Dermis blood vessel endothelial cell (primary cell): ENCODE measurements around the gene TLK2. TPM values are rescaled to one million over a fixed set of nuclear protein-coding genes. Genes with fewer than 3 reads are reported as not detected.
"Not testable (repeated sequence)": the region's sequence is repeated elsewhere in the genome, so short reads cannot be mapped to it uniquely, and the experiment has no call there.

Experiments used
- DNase-seq: peaks from one replicate; pipeline ENCODE4 v3.0.0; 2010
- total RNA-seq: library from RNA; depleted of rRNA; stranded (reverse); fragments of >200 nt; gene quantifications from 2 replicates; pipeline ENCODE4 v1.2.3, GENCODE V29; 2014

The TLK2 gene
- total RNA-seq, 1 donor from 2014 or later = 54.3 TPM

DNA sequence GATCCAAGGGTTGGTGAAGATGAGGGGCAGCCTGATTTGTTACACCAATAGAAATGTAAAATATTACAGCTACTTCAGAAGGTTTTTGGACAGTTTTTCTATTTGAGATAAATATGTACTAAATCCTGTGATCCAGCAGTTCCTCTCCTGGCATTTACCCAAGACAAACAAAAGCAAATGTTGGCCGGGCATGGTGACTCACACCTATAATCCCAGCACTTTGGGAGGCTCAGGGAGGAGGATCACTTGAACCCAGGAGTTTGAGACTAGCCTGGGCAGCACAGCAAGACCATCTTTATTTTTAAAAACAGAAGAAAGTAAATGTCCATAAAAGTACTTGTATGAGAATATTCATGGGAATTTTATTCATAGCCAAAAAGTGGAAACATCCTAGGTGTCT is 84.0 kb downstream of the TLK2 start:
- DNase-seq = peak; percentile 77

DNA sequence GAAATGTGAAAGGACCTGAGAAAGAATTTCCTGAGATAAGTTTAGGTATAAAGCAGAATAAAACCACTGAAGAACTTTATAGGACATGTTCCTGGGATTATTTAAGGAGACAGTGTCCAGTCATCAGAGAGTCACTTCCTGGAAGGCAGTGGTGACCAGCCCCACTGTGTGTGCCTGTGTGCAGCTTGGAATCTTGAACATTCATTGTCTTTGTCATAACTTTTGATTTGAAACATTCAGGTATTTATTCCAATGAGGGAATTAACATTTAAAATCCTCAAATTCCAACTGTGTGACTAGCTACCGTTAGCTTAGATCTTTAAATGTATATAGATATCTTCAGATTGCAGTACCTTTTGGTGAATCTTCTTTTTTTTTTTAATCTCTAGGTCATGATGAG is 87.2 kb downstream of the TLK2 start:
- peak; percentile 74 for DNase-seq

DNA sequence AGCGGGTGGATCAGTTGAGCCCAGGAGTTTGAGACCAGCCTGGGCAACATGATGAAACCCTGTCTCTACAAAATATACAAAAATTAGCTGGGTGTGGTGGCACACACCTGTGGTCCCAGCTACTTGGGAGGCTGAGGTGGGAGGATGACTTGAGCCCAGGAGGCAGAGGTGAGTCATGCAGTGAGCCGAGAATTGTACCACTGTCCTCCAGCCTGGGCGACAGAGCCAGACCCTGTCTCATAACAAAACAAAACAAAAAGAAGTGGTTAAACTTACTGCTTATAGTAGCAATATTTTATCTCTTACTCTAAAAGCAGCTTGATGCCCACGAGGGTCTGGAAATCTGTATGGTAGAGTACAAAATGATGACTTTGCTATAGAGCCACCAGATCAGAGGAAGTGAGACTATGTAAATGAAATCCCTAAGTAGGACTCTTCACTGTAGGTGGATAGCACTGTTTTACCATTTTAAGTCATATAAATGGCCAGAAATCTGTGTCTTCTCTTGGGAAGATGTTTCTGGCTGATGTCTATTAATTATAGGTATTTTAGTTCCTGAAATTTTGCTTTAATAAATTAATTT is 88.5 kb downstream of the TLK2 start:
- no peak for DNase-seq

DNA sequence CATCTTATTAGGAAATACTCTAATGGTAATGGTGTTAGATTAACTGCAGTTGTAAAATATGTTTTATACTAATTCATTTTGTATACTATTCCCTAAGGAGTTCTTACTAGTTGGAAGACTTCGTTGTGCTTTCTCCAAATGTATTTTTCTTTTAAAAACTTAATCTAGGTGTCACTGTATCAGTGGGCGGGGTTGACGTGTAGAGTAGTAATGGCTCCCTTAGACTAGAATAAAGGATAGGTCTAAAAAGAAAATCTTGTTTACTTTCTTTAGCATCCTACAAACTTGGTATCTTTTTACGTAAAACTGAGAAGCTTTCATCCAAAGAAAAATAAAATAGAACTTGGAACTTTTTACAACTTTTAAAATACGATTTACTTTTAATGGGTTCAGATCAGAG is 93.9 kb downstream of the TLK2 start:
- DNase-seq = no peak

DNA sequence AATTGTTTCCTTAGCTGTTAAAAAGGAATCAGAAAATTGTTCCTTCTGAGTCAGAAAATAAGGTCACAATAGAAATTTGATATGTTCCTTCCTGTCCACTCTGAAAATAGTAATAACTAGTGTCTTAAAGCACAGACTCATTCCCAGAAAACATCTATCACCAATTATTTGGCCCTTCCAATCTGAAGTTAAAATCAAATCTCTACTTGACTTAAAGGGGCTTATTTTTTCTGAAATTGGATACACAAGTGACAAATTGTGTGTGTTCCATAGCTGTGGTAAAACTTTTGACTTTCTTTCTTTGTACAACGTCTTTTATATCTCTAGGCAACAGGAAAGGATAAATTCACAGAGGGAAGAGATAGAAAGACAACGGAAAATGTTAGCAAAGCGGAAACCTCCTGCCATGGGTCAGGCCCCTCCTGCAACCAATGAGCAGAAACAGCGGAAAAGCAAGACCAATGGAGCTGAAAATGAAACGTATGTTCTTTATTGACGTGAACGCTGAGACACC is 94.3 kb downstream of the TLK2 start:
- DNase-seq = peak; percentile 67

DNA sequence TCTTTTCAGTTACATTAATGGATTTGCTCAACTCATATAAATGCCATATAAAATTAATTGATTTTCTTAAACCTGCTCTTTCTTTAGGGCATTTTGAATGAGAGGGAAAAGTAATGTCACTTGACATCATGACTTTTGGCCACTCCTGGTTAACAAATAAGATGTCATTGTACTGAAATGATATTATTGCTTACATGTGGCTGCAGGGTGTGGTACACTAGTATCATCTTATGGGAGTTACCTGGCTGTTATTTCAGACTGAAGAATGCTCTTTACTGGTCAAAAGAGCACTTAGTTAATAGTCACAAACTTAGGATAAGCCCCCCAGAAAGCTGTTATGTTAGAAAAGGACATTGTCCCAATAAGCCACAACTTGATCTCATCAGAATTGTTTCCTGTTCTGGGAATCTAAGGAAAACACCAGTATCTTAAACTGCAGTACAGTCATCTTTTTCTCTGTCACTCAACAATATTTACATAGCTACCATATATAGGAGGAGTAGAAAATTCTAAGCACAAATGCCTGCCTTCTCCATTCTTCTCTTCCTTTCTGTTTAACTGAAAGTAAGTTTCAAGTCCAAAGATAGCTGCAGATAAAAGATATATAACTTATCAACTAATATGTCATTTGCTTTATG is 95.0 kb downstream of the TLK2 start:
- DNase-seq = peak; percentile 50

DNA sequence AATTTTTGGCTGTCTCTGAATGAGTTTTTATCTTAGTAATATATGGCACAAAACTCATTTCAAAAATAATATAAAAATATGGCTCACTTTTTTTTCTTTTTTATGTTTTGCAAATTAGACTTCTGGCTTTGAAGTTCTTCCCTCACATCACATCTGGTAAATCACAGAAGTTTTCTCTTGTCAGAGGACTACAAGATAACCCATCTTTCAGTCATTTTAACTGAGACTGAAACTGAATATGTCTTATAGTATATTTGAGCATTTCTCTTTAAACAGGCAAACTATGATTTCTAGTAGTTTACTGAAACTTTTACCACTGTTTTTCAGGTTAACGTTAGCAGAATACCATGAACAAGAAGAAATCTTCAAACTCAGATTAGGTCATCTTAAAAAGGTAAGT is 97.8 kb downstream of the TLK2 start:
- no peak for DNase-seq

DNA sequence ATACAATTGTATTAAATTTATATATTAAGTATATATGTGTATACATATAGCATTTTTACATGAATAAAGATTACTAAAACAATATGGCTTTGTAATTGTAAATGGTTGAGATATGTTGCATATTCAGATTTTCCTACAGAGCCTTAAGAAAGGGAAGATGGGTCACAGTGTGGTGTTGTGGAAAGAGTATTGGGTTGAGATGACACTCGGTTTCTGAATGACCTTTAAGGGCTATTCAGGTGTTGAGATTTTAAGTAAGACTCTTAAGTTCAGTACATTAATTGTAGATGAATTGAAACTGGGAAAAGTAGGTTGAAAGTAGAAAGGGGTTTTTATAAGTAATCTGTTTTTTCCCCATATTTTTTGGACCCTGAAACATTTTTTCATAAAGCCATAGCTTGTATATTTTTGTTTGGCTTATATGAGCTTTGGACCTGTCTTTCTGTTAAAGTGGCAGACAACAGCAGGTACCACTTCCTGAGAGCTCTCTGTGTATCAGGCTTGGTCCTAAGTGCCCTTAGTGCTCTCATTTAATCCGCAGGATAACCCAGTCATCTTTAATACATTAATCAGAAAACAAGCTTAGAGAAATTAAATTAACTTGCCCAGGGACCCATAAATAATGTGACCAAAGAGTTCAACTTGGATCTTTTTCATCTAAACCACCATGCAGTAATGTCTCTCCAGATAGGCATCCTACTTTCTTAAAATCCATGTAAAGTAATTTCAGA is 100.3 kb downstream of the TLK2 start:
- DNase-seq = no peak

DNA sequence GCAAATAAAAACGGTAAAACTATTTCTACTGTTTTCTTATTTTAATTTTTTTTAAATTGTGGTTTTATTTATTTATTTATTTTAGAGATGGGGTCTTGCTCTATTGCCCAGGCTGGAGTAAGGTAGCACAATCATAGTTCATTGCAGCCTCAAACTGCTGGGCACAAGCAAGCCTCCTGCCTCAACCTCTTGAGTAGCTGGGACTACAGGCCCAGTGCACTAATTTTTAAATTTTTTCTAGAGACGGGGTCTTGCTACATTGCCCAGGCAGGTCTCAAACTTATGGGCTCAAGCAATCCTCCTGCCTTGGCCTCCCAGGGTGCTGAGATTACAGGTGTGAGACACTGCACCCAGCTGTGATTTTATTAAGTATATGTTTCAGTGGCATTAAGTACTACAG is 102.3 kb downstream of the TLK2 start:
- no peak for DNase-seq

DNA sequence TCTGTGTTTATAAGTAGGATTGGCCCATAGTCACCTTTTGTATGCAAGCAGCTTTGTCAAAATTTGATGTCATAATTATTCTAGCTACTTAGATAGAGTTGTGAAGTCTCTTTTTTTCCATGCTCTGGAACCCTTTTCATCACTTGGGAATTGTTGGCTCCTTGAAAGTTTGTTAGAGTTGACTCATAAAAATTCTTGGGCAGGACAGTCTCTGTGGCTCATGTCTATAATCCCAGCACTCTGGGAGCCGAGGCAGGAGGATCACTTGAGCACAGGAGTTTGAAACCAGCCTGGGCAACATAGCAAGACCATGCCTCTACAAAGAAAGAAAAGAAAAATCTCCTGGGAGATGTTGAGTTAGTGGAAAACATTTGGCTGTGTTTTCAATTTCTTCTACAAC is 103.1 kb downstream of the TLK2 start:
- no peak for DNase-seq

DNA sequence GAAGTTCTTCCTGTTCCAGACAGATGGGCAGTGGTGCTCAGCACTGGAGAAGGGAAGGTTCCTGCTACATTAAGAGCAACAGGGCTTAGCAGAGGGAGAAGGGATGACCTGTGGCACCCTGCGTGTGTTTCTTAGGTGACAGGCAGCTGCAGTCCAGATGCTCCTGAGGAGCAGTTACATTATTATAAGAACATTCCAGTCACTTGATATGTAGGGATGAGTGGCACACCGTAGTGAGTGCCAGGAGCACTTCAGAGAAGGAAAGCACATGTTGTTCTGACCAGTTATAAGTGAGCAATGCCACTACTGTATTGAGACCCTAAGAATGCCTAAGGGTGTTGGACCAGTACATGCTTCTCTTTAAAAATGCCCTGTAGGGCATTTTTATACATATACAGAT is 108.9 kb downstream of the TLK2 start:
- no peak for DNase-seq

DNA sequence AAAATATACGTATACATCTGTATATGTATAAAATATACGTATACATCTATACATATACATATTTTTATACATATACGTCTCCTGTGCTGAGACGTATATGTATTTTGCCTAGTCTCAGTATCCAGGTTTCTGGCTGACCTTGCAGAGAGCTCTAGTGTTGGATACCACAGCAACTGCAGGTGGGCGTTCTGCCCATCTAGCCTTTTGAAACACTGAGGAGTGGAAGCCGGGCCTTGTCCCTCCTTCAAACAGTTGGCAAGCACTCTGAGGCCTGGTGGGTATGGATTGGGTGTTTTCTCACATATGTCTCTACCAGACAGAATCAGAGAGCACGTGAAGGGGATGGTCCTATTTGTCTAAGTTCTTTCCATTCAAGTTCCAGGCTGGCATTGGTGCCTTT is 109.5 kb downstream of the TLK2 start:
- DNase-seq = peak; percentile 12

DNA sequence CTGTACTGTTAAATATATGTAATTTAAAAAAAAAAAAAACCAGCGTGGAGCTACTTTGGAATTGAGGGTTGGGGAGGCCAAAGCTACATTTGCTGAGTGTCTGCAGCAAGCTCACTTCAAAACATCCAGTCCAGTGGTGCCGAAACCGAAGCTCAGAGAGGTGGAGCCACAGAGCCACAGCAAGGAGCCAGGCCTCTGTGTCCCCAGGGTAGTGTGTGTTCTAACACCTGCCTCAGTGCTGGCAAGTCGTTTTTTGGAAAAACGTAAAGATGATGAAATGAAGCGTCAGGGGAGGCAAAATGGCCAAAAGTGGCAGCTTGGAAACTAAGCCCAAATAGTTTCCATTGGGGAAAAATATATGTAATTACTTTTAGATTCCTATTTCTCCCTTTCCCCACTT is 112.7 kb downstream of the TLK2 start:
- DNase-seq = no peak

DNA sequence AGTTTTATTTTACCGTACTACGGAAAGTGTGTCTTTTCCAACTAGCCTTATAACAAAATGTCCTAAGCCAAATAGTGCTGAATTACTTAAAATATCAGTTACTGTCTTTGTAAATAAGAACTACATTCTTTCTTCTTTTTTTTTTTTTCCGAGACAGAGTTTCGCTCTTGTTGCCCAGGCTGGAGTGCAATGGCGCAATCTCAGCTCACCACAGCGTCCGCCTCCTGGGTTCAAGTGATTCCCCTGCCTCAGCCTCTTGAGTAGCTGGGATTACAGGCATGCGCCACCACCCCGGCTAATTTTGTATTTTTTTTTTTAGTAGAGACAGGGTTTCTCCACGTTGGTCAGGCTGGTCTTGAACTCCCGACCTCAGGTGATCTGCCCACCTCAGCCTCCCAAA is 113.2 kb downstream of the TLK2 start:
- not testable (repeated sequence) for DNase-seq

DNA sequence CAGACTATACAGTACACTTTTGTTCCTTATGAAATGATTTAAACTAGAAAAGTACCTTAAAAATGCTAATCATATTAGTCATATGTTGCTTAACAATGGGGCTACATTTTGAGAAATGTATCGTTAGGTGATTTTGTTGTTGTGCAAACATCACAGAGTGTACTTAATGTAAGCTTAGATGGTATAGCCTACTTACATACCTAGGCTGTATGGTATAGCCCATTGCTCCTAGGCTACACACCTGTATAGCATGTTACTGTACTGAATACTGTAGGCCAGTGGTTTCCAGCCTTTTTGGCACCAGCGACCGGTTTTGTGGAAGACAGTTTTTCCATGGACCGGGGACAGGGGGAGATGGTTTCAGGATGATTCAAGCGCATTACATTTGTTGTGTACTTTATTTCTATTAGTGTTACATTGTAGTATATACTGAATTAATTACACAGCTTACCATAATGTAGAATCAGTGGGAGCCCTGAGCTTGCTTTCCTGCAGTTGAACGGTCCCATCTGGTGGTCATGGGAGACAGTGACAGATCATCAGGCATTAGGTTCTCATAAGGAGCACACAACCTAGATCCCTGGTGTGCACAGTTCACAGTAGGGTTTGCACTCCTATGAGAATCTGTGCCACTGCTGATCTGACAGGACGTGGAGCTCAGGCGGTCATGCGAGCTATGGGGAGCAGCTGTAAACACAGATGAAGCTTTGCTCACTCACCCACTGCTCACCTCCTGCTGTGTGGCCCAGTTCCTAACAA is 113.9 kb downstream of the TLK2 start:
- peak; percentile 47 for DNase-seq

DNA sequence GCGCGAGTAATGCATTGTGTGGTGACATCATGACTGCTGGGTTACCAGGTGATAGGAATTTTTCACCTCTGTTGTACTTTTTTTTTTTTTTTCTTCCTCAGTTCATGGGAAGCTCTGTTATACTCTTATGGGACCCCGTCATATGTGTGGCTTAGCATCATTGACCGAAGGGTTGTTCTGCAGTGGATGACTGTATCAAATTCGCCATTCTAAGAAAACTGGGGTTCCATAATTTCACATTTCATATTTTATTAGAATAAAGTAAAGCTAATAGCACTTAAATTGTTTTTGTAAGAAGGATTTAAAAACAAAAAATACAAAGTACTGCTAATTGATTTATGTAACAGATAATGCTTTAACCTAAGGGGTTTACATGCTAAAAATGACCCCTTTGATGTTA is 116.9 kb downstream of the TLK2 start:
- no peak for DNase-seq

DNA sequence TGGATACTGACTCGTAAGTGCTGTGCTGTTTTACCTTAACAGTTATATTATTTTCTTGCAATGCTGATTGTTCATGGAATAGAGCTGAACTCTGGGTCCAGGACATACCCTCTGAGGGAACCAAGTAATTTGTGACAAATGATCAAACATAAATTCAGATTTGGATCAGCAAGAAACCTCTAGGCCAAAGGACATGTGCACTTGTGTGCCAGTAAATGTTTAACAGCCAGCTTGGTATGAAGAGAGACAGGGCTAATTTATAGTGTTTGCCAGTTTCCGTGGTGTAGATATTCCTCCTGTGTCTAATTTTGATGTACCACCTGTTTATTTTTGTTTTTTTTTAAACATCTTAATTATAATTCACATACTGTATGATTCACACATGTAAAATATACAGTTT is 118.0 kb downstream of the TLK2 start:
- DNase-seq = no peak

DNA sequence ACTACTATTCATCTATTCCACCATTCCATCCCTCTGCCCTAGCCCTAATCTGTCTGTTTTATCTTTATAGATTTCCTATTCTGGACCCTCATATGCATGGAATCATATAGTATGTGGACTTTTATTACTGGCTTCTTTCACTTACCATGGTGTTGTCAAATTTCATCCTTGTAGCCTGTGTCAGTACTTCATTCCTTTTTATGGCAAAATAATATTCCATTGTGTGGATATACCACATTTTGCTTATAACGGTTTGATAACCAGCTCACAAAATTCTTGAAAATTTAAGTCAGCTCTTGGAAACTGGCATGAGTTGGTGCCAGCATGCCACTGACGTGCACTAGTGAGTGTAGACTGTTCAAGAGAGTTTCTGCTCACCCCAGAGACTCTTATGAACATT is 118.5 kb downstream of the TLK2 start:
- DNase-seq = no peak

DNA sequence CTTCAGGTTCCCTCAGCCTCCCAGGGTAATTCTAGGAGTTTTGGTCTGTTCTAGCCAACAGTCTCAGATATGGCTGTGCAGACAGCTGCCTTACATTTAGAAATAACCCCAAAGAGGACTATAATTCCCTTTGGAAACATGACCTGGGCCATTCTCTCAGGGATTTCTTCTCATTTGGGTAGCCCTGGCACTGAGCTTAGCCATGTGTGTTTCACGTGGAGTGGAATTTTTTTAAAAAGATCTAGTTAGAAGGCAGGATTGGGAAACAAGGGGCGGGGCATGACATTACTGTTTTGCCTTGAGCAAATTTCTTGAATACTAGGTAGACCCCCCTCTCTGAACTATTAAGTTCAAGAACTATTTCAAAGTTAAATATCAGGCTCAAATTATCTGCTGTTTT is 119.3 kb downstream of the TLK2 start:
- no peak for DNase-seq

DNA sequence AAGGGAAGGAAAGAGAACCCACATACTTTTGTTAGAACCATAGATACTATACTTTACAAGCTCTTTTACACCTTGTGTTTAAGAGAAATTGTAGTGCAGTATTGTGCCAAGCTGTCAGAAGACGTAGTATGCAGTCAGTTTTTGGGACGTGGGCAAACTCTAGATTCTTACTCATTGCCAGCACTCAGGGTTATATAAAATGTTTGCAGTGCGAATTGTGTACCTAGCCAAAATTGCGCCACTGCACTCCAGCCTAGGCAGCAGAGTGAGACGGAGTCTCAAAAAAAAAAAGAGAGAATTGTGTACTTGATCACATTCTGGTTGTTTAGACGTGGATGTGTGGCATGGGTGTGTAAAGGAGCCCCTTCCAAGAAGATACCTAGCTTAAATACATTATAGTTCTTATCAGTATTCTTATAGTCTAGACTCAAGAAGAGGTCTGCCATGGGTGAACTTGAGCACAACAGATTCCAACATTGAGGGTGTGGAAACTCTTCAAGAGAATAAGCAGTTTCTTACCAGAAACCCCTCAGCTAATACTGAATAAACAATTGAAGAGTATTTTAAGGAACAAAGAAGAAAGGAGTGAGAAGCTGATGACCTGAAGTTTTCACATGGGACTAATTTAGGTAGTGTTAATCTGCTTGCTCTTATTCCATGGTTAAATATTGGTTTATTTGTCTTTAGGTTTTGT is 121.5 kb downstream of the TLK2 start:
- no peak for DNase-seq

DNA sequence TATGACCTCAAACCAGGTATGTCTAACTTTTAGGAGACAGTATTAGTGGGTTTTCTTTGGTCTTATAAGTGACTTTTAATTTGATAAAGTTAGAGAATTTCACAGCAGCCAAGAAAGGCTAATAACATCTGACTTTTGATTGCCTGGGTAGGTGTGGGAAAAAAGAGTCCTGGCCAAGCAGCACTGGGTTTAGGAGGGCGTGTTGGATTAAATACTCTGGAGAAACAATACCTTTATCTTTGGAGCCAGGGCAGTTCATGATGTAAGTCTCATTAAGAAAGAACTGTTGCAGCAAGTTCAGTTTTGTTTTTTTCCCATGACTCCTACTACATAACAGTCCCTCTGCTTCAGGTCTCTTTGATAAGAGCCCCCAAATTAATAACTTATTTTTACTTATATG is 122.2 kb downstream of the TLK2 start:
- DNase-seq = no peak

DNA sequence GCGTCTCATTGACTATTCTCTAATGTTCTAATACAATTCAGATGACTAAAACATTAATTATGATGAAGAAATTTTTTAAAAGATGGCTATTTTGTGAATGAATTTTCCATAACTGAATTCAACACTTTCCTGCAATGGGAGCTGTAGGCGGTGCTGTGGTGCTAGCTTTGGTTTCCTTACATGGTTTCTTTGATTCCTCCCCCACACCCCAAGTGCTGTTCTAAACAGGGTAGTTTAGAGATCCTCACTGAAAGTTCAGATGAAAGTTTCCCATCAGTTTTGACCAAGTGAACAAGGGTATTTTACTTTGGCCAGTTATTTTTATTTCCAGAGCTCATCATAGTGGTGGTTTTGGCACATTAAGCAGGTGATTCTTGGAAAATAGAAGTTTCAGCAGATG is 122.8 kb downstream of the TLK2 start:
- no peak for DNase-seq

DNA sequence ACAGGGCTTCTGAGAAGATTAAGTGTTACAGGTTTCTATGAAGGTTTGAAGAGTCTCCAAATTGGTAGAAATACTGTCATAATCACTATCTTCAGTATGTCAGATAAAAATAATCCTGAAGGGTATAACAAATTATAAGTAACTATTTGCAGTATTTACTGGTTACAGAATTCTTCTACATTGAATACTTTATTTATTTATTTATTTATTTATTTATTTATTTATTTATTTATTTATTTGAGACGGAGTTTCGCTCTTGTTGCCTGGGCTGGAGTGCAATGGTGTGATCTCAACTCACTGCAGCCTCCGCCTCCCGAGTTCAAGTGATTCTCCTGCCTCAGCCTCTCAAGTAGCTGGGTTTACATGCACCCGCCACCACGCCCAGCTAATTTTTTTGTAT is 125.2 kb downstream of the TLK2 start:
- DNase-seq = not testable (repeated sequence)
